ENCODE data around the gene SLC38A2. TPM values are rescaled to one million over a fixed set of nuclear protein-coding genes. Genes with fewer than 3 reads are reported as not detected.

The SLC38A2 gene
- total and polyA plus RNA-seq, 2 experiments from 2014 or later = 181 to 718 TPM

DNA sequence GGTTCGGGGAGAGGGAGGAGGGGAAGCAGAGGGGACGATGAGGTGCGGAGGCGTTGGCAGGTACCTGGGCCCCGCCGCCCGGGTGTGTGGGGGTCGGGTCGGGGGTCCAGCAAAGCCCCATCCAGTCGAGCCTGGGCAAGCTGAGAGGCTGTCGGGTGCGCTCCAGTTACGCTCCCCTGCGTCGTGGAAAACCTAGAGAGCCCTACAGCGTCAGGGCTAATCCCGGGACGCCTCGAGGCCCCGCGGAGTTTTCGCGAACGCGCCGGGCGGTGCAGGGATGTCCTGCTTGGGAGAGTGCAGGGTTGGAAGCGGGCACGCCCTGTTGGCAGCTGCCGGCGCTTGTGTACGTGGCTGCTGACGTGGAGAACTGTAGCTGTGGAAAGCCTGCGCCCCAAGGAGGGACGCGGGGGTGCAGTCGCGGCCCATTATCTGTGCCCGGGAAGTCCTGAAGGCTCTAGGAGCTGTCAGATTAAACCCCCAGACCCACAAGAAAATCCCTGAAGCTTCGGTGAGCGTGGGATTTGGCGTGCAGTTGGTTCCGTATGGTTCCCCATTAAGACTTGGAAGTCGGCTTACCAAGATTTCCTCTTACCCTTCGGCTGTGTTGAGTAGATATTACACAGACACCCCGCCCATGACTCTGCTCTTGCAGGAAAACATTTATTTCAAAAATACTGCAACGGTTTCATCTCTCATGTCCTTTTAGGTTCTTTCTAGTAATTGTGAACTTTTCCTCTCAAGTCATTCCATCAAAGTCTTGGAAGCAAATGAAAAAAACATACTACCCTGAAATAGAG is 11.3 kb upstream of the SLC38A2 start (continued):
- TF ChIP-seq ZNF462 (CRISPR knock-in tag; IDR thresholded peaks at IDR 0.05) (no peak), REST (IDR thresholded peaks at IDR 0.05; ENCODE audit: unreplicated experiment) (no peak)

DNA sequence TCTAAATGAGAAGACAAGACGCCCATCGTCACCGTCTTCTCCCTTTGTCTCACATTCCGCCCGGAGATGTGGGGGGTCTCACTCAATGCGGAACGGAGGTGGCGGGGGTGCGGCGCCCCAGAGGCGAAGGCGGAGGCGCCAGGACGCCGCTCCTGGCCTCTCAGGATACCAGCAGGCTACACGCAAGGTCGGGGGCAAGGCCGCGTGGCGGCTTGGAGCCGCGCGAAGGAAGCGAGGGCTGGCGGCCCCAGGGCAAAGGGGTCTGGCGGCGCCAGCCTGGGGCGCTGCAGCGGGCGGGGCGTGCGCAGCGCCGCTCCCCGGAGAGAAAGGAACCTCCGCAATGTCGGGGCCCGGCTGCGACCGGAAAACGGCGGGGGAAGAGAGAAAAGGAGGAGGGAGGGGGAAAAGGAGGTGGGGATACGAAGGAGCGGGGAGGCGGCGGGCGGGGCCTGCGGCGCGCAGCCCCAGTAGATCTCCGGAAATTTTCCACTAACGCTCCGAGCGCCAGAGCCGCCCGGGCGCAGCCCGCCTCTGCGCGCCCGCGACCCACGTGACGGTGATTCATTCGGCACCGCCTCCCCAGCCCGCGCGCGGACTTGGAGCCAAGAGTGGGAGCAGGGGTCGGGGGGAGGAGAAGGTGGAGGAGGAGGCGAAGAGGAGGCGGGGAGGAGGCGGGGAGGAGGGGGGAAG is 10.5 kb upstream of the SLC38A2 start:
- Histone ChIP-seq H3K79me2 (replicated peaks; ENCODE audit: insufficient read depth) (peaks cover 20% of the 10 kb centered on the region), H3K9me2 (ENCODE audit: insufficient read depth) (peaks cover 7% of the 10 kb centered on the region), H3K4me2 (peak overlapping the region; percentile 90), H4K20me1 (replicated peaks; ENCODE audit: insufficient read depth) (no peaks in the 10 kb centered on the region), H3K4me1 (ENCODE audit: insufficient read depth) (peaks cover 62% of the 10 kb centered on the region), H3K36me3 (ENCODE audit: insufficient read depth) (no peaks in the 10 kb centered on the region), H3F3A (replicated peaks; ENCODE audit: low read depth) (peaks cover 7% of the 10 kb centered on the region; the same call in 1 of the 2 replicates), H3K27ac (ENCODE audit: low read depth) (peak overlapping the region; percentile 93), H3K27me3 (ENCODE audit: insufficient read depth) (no peaks in the 10 kb centered on the region), H3K4me3 (peak overlapping the region; percentile 72), H2AFZ (no peak overlapping the region)
- H3K4me3 Mint-ChIP-seq = peak overlapping the region; percentile 84
- peak; percentile 72 for ATAC-seq
- peaks cover 10% of the 10 kb centered on the region for H3K27me3 Mint-ChIP-seq (ENCODE audit: insufficient read depth, low read depth, poor library complexity)
- peak overlapping the region; percentile 96 for H3K27ac Mint-ChIP-seq
- peaks cover 15% of the 10 kb centered on the region for H3K36me3 Mint-ChIP-seq (ENCODE audit: low read depth)
- peak; percentile 95 for DNase-seq (ENCODE audit: low spot score)
- H3K9me3 Mint-ChIP-seq = peaks cover 7% of the 10 kb centered on the region; the same call in 2 of the 3 replicates
- peak; percentile 32 for TF ChIP-seq ETS1 (IDR thresholded peaks at IDR 0.05)
- no peak for TF ChIP-seq STAT1 (IDR thresholded peaks at IDR 0.05; ENCODE audit: unreplicated experiment)
- no peak for TF ChIP-seq CREB1 (CRISPR knock-in tag; IDR thresholded peaks at IDR 0.05; ENCODE audit: low read depth)
- no peak for TF ChIP-seq JUNB (IDR thresholded peaks at IDR 0.05; ENCODE audit: unreplicated experiment)
- peak; percentile 32; the same call in 1 of the 2 replicates for TF ChIP-seq POLR2AphosphoS5 (IDR thresholded peaks at IDR 0.05; ENCODE audit: low read depth)
- no peak for TF ChIP-seq EZH2 (IDR thresholded peaks at IDR 0.05; ENCODE audit: low read depth, unreplicated experiment)
- TF ChIP-seq, protein P1, sequence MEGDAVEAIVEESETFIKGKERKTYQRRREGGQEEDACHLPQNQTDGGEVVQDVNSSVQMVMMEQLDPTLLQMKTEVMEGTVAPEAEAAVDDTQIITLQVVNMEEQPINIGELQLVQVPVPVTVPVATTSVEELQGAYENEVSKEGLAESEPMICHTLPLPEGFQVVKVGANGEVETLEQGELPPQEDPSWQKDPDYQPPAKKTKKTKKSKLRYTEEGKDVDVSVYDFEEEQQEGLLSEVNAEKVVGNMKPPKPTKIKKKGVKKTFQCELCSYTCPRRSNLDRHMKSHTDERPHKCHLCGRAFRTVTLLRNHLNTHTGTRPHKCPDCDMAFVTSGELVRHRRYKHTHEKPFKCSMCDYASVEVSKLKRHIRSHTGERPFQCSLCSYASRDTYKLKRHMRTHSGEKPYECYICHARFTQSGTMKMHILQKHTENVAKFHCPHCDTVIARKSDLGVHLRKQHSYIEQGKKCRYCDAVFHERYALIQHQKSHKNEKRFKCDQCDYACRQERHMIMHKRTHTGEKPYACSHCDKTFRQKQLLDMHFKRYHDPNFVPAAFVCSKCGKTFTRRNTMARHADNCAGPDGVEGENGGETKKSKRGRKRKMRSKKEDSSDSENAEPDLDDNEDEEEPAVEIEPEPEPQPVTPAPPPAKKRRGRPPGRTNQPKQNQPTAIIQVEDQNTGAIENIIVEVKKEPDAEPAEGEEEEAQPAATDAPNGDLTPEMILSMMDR (conservative IDR thresholded peaks at IDR 0.05; ENCODE audit: low read depth in 2 of 2) = peak; percentile 13 to 17; a peak in 1 of 4 replicates
- peaks cover 57% of the 10 kb centered on the region for H3K4me1 Mint-ChIP-seq

All from GM23338 (cell line).